SK-N-SH (cell line): Measurements from ENCODE around the gene PKN2. TPM values are rescaled to one million over a fixed set of nuclear protein-coding genes. Genes with fewer than 3 reads are reported as not detected.

Source experiments
- CTCF ChIA-PET: fragments of 300-600, 350-600 bp; formaldehyde crosslinking; extraction: SDS; loops from one replicate; lab custom pipeline; 2021; lab: Yijun Ruan, JAX
- POLR2A ChIA-PET: fragments of 350-600 bp; sonication (Branson Sonifier 250); formaldehyde crosslinking; extraction: SDS; loops from one replicate; lab custom pipeline; 2020; ENCODE audit warnings: antibody characterized with exemption, inconsistent platforms; lab: Yijun Ruan, JAX
- DNase-seq: peaks from one replicate; pipeline ENCODE4 v3.0.0; 2012
- H2AFZ ChIP-seq: fragments of 200-600 bp; sonication (generic); 2 replicates; pipeline ENCODE4 v1.8.1; 2016; ENCODE audit warnings: antibody characterized with exemption, mild to moderate bottlenecking, low read depth
- H3F3A ChIP-seq: fragments of 200-600 bp; sonication (generic); replicated peaks from 2 replicates; pipeline ENCODE3; 2016; ENCODE audit warnings: antibody characterized with exemption, mild to moderate bottlenecking; ENCODE audit not compliant: insufficient read depth
- H3K27ac ChIP-seq, 2 experiments: fragments of 200-500 bp in 1 of 2; fragments of 200-600 bp in 1 of 2; sonication (Bioruptor generic) in 1 of 2; sonication (generic), shearing (Covaris generic) in 1 of 2; 2 replicates each; pipeline versions ENCODE4 v1.5.1 to v1.6.1; 2014 to 2016; ENCODE audit warnings: low read depth in 2 of 2, inconsistent platforms in 1 of 2, low read length in 1 of 2, mild to moderate bottlenecking in 1 of 2, mixed read lengths in 1 of 2
- H3K27me3 ChIP-seq: fragments of 200-600 bp; sonication (generic), shearing (Covaris generic); 2 replicates; pipeline ENCODE4 v1.6.1; 2016; ENCODE audit warnings: mixed run types; ENCODE audit not compliant: insufficient read depth
- H3K36me3 ChIP-seq, 2 experiments: fragments of 200-500 bp in 1 of 2; fragments of 200-600 bp in 1 of 2; sonication (Bioruptor generic) in 1 of 2; sonication (generic) in 1 of 2; replicated peaks in 1 of 2; 2 replicates each; pipeline versions ENCODE3 to v1.5.1; 2014 to 2016; ENCODE audit warnings: low read length in 1 of 2, mild to moderate bottlenecking in 1 of 2; ENCODE audit not compliant: insufficient read depth in 2 of 2, control insufficient read depth in 1 of 2
- H3K4me1 ChIP-seq, 2 experiments: fragments of 200-500 bp in 1 of 2; fragments of 200-600 bp in 1 of 2; sonication (Bioruptor generic) in 1 of 2; sonication (generic), shearing (Covaris generic) in 1 of 2; 2 replicates each; pipeline versions ENCODE4 v1.5.1 to v1.6.1; 2014 to 2016; ENCODE audit warnings: low read depth in 1 of 2, low read length in 1 of 2, mixed run types in 1 of 2; ENCODE audit not compliant: insufficient read depth in 2 of 2, control insufficient read depth in 1 of 2
- H3K4me2 ChIP-seq: fragments of 200-600 bp; sonication (generic), shearing (Covaris generic); 2 replicates; pipeline ENCODE4 v1.6.1; 2017; ENCODE audit warnings: mixed run types
- H3K4me3 ChIP-seq, 2 experiments: fragments of 200-500 bp in 1 of 2; fragments of 200-600 bp in 1 of 2; sonication (Bioruptor generic) in 1 of 2; sonication (generic), shearing (Covaris generic) in 1 of 2; 2 replicates each; pipeline versions ENCODE4 v1.5.1 to v1.8.1; 2014 to 2016; ENCODE audit warnings: low read depth in 2 of 2, inconsistent platforms in 1 of 2, low read length in 1 of 2, mild to moderate bottlenecking in 1 of 2, mixed read lengths in 1 of 2, moderate library complexity in 1 of 2
- H3K79me2 ChIP-seq: fragments of 200-600 bp; sonication (generic); 2 replicates; pipeline ENCODE4 v1.8.1; 2017; ENCODE audit warnings: mild to moderate bottlenecking; ENCODE audit not compliant: insufficient read depth
- H3K9ac ChIP-seq: fragments of 200-600 bp; sonication (generic); 2 replicates; pipeline ENCODE4 v1.6.1; 2017; ENCODE audit warnings: mixed run types
- H3K9me2 ChIP-seq: fragments of 200-600 bp; sonication (generic); 2 replicates; pipeline ENCODE4 v1.6.1; 2017; ENCODE audit warnings: mixed run types
- H3K9me3 ChIP-seq: fragments of 200-600 bp; sonication (generic); 2 replicates; pipeline ENCODE4 v1.6.1; 2017; ENCODE audit warnings: mixed run types, mild to moderate bottlenecking, moderate library complexity
- H4K20me1 ChIP-seq: fragments of 200-600 bp; sonication (generic); 2 replicates; pipeline ENCODE4 v1.6.1; 2017; ENCODE audit warnings: mild to moderate bottlenecking, mixed run types; ENCODE audit not compliant: insufficient read depth
- FOXM1 ChIP-seq: IDR thresholded peaks from 2 replicates; pipeline ENCODE4 v1.4.0; 2012; ENCODE audit warnings: low read depth, mild to moderate bottlenecking
- JUND ChIP-seq: IDR thresholded peaks from 2 replicates; pipeline ENCODE4 v1.4.0; 2012
- MAX ChIP-seq: IDR thresholded peaks from 2 replicates; pipeline ENCODE4 v1.4.0; 2012; ENCODE audit warnings: low read depth
- POLR2AphosphoS5 ChIP-seq: IDR thresholded peaks from 2 replicates; pipeline ENCODE4 v1.6.1; 2012; ENCODE audit warnings: low read depth, low read length
- RAD21 ChIP-seq: IDR thresholded peaks from 2 replicates; pipeline ENCODE4 v1.6.1; 2012; ENCODE audit warnings: mild to moderate bottlenecking, low read length
- RCOR1 ChIP-seq: fragments of 150-350 bp; IDR thresholded peaks from 2 replicates; pipeline ENCODE4 v1.6.1; 2017; ENCODE audit warnings: antibody characterized with exemption, low read length
- SIN3A ChIP-seq: IDR thresholded peaks from 2 replicates; pipeline ENCODE4 v1.6.1; 2012; ENCODE audit warnings: low read depth, mild to moderate bottlenecking, low read length, moderate library complexity, borderline replicate concordance
- USF2 ChIP-seq: fragments of 150-350 bp; IDR thresholded peaks from 2 replicates; pipeline ENCODE4 v1.6.1; 2017; ENCODE audit warnings: antibody characterized with exemption, low read length, low read depth, borderline replicate concordance
- WGBS: methylation state at CpG from one replicate; pipeline ENCODE4 v1.1.6; 2017; ENCODE audit warnings: low lambda C conversion rate; 5-methylcytosine and 5-hydroxymethylcytosine counted together
- polyA plus RNA-seq, 3 experiments: library from polyadenylated mRNA; depleted of rRNA; stranded (reverse); fragments of >200 nt; gene quantifications; 2 replicates each; pipeline ENCODE4 v1.2.3, GENCODE V29; 2012
- TF ChIP-seq, protein P1 (sequence below): IDR thresholded peaks from 2 replicates; pipeline ENCODE4 v1.6.1; 2012; ENCODE audit warnings: mild to moderate bottlenecking, low read depth, low read length, moderate library complexity
- TF ChIP-seq, protein P2 (sequence below): fragments of 200-600 bp; sonication (generic); IDR thresholded peaks from 2 replicates; pipeline ENCODE4 v1.6.1; 2017; ENCODE audit warnings: antibody characterized with exemption, mild to moderate bottlenecking, moderate library complexity

PKN2 gene
- polyA plus RNA-seq, 1 of the 3 experiments (the other 2 are of a cell fraction): 6.8 TPM

DNA sequence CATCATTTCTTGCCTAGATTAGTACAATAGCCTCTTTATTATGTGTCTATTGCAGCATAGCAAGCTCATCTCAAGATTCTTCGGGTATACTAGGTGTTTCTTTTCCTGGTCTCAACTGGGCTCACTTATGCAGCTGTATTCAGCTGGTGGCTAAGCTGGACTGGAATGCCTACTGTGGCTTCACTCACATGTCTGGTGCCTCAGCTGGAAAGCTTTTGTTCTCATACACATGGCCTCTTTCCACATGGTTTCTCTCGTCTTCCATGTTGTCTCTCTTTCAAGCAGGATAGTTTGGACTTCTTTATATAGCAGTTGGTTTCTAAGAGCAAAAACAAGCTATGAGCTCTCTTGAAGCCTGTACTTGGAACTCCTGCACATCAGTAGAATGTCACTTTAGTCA, 45.2 kb downstream of the PKN2 start:
- no peak for DNase-seq
- CTCF ChIA-PET: interaction anchor here (0.6 kb wide), 1 partner anchor 44 kb away, joined by 3 read pairs; no protein-coding TSS in a partner anchor
- TF ChIP-seq USF2: no peak
- no peak for TF ChIP-seq FOXM1
- TF ChIP-seq, protein P1, sequence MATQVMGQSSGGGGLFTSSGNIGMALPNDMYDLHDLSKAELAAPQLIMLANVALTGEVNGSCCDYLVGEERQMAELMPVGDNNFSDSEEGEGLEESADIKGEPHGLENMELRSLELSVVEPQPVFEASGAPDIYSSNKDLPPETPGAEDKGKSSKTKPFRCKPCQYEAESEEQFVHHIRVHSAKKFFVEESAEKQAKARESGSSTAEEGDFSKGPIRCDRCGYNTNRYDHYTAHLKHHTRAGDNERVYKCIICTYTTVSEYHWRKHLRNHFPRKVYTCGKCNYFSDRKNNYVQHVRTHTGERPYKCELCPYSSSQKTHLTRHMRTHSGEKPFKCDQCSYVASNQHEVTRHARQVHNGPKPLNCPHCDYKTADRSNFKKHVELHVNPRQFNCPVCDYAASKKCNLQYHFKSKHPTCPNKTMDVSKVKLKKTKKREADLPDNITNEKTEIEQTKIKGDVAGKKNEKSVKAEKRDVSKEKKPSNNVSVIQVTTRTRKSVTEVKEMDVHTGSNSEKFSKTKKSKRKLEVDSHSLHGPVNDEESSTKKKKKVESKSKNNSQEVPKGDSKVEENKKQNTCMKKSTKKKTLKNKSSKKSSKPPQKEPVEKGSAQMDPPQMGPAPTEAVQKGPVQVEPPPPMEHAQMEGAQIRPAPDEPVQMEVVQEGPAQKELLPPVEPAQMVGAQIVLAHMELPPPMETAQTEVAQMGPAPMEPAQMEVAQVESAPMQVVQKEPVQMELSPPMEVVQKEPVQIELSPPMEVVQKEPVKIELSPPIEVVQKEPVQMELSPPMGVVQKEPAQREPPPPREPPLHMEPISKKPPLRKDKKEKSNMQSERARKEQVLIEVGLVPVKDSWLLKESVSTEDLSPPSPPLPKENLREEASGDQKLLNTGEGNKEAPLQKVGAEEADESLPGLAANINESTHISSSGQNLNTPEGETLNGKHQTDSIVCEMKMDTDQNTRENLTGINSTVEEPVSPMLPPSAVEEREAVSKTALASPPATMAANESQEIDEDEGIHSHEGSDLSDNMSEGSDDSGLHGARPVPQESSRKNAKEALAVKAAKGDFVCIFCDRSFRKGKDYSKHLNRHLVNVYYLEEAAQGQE: no peak
- TF ChIP-seq RAD21: no peak
- no peak for TF ChIP-seq JUND
- TF ChIP-seq SIN3A: no peak
- TF ChIP-seq MAX: no peak
- TF ChIP-seq POLR2AphosphoS5: no peak
- TF ChIP-seq, protein P2, sequence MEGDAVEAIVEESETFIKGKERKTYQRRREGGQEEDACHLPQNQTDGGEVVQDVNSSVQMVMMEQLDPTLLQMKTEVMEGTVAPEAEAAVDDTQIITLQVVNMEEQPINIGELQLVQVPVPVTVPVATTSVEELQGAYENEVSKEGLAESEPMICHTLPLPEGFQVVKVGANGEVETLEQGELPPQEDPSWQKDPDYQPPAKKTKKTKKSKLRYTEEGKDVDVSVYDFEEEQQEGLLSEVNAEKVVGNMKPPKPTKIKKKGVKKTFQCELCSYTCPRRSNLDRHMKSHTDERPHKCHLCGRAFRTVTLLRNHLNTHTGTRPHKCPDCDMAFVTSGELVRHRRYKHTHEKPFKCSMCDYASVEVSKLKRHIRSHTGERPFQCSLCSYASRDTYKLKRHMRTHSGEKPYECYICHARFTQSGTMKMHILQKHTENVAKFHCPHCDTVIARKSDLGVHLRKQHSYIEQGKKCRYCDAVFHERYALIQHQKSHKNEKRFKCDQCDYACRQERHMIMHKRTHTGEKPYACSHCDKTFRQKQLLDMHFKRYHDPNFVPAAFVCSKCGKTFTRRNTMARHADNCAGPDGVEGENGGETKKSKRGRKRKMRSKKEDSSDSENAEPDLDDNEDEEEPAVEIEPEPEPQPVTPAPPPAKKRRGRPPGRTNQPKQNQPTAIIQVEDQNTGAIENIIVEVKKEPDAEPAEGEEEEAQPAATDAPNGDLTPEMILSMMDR: no peak
- TF ChIP-seq RCOR1: no peak
- Histone ChIP-seq H3K36me3 (peaks cover 0 to 7% of the 10 kb centered on the region in 2 experiments), H3K79me2 (peaks cover 85% of the 10 kb centered on the region), H3K9me3 (no peaks in the 10 kb centered on the region), H3K4me2 (no peak overlapping the region), H3K27me3 (no peaks in the 10 kb centered on the region), H4K20me1 (peaks cover 47% of the 10 kb centered on the region), H2AFZ (no peak overlapping the region), H3K9ac (no peak overlapping the region), H3K27ac (no peak overlapping the region), H3K9me2 (no peaks in the 10 kb centered on the region), H3K4me3 (no peak overlapping the region), H3F3A (peaks cover 13% of the 10 kb centered on the region), H3K4me1 (peaks cover 2 to 3% of the 10 kb centered on the region in 2 experiments; a peak in 2 of 4 replicates)
- 100% methylated on average over 2 of the region's 2 CpGs for WGBS
- POLR2A ChIA-PET: no interaction called here
